OCI-LY1 (cell line): ENCODE data around the gene CDH13.

Experiments
- CTCF ChIP-seq: fragments of 200-600 bp; sonication (generic), shearing (Covaris generic); IDR thresholded peaks from 2 replicates; pipeline ENCODE4 v1.5.1; 2017; ENCODE audit warnings: mild to moderate bottlenecking, antibody characterized with exemption, low read length, moderate library complexity, mixed read lengths
- EZH2 ChIP-seq: fragments of 200-600 bp; sonication (generic), shearing (Covaris generic); IDR thresholded peaks from 2 replicates; pipeline ENCODE4 v1.8.0; 2017; ENCODE audit warnings: borderline replicate concordance, mixed run types, mild to moderate bottlenecking, antibody characterized with exemption, low read length, moderate library complexity, mixed read lengths

- TF ChIP-seq EZH2, result no peak
- no peak for TF ChIP-seq CTCF
Observed at GRCh38 chr16:83482545-83483162, 855.9 kb downstream of the CDH13 start.
